Left lung (tissue), 10 donors: ENCODE data around the gene SLAMF8. TPM values are rescaled to one million over a fixed set of nuclear protein-coding genes. Genes with fewer than 3 reads are reported as not detected.

Source experiments
- ATAC-seq: fragments of 200-7000 bp; cut with Tn5 transposase; one replicate; pipeline ENCODE4 v1.9.1; 2020; ENCODE audit warnings: moderate library complexity
- DNase-seq, 4 donors: peaks; one replicate each; pipeline ENCODE4 v3.0.0-alpha.2; 2013 to 2020
- H3K27ac ChIP-seq, 2 donors: fragments of 200-600 bp; sonication (generic) in 1 of 2; one replicate each; pipeline versions ENCODE4 v1.5.0 to v1.8.0; 2020 to 2021
- H3K27me3 ChIP-seq, 2 donors: fragments of 200-600 bp; sonication (generic) in 1 of 2; one replicate each; pipeline versions ENCODE4 v1.5.0 to v1.8.0; 2020 to 2021
- H3K36me3 ChIP-seq, 2 donors: fragments of 200-600 bp; sonication (generic) in 1 of 2; one replicate each; pipeline versions ENCODE4 v1.5.0 to v1.8.0; 2020 to 2021
- H3K4me1 ChIP-seq, 2 donors: fragments of 200-600 bp; one replicate each; pipeline ENCODE4 v1.8.0; 2021
- H3K4me3 ChIP-seq, 2 donors: fragments of 200-600 bp; sonication (generic) in 1 of 2; one replicate each; pipeline versions ENCODE4 v1.5.0 to v1.8.0; 2020 to 2021; ENCODE audit warnings: mild to moderate bottlenecking in 1 of 2
- H3K9me3 ChIP-seq, 2 donors: fragments of 200-600 bp; sonication (generic) in 1 of 2; one replicate each; pipeline versions ENCODE4 v1.5.0 to v1.8.0; 2020 to 2021
- intact Hi-C, 2 donors: fragments of 100-400 bp; cut with DNase I; formaldehyde crosslinking; loops; one replicate each; pipeline versions ENCODE4 v1.11.2 to v1.14.2; 2022
- polyA plus RNA-seq, 6 donors: library from polyadenylated mRNA; unstranded; fragments of 120-200 nt; gene quantifications; one replicate each; pipeline ENCODE4 v1.2.1, GENCODE V29; 2013; ENCODE audit not compliant: insufficient read length in 6 of 6
- total RNA-seq, 2 donors: library from RNA; stranded (reverse); fragmentation: NEBNext Ultra II Directional; extraction: Animal tissue kit (Norgen Biotek cat#: 25700); gene quantifications; one replicate each; pipeline ENCODE4 v1.2.1, GENCODE V29; 2021
- TF ChIP-seq, protein P1 (sequence below), 2 donors: fragments of 200-600 bp; sonication (generic) in 1 of 2; IDR thresholded peaks; one replicate each; pipeline versions ENCODE4 v1.5.0 to v1.8.0; 2021; ENCODE audit warnings: antibody characterized with exemption in 2 of 2
- donor health status: DM: no; HTN: yes; CAD: no.
- donor health status: DM: no; HTN: no; CAD: no.

SLAMF8 gene
- total and polyA plus RNA-seq, 8 donors, result 0.28 to 41.3 (median 0.84) TPM

DNA sequence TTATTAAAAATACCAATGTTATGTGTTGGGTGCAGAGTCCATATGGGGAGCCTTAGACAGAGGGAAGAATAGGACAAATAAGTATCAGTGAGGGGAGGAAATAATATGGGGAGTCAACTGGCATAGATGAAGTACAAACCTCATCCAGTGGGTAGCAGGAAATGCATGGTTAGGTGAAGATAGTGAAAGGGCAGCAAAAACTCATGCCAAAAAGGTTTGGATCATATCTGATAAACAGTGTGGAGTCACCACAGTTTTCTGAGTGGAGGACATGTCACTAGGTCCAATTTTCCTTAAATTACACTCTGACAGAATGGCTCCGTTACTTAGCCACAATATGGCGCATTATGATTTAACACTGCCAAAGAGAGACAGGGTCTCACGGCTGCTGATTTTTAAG is 35.6 kb upstream of the SLAMF8 start:
- H3K4me1 ChIP-seq, result no peaks in the 10 kb centered on the region
- intact Hi-C loops, result no loop called here
- ATAC-seq, result no peak
- TF ChIP-seq, protein P1, sequence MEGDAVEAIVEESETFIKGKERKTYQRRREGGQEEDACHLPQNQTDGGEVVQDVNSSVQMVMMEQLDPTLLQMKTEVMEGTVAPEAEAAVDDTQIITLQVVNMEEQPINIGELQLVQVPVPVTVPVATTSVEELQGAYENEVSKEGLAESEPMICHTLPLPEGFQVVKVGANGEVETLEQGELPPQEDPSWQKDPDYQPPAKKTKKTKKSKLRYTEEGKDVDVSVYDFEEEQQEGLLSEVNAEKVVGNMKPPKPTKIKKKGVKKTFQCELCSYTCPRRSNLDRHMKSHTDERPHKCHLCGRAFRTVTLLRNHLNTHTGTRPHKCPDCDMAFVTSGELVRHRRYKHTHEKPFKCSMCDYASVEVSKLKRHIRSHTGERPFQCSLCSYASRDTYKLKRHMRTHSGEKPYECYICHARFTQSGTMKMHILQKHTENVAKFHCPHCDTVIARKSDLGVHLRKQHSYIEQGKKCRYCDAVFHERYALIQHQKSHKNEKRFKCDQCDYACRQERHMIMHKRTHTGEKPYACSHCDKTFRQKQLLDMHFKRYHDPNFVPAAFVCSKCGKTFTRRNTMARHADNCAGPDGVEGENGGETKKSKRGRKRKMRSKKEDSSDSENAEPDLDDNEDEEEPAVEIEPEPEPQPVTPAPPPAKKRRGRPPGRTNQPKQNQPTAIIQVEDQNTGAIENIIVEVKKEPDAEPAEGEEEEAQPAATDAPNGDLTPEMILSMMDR (IDR thresholded peaks at IDR 0.05), result no peak
- H3K27ac ChIP-seq, result no peak overlapping the region
- H3K27me3 ChIP-seq, result peaks cover 0 to 12% of the 10 kb centered on the region in 2 donors
- no peaks in the 10 kb centered on the region for H3K36me3 ChIP-seq
- no peak overlapping the region for H3K4me3 ChIP-seq
- no peak for DNase-seq
- no peaks in the 10 kb centered on the region for H3K9me3 ChIP-seq

GRCh38 chr1:159791461-159791860 is 35.2 kb upstream of the SLAMF8 start:
- no peak overlapping the region for H3K4me3 ChIP-seq
- no peaks in the 10 kb centered on the region for H3K4me1 ChIP-seq
- no peak overlapping the region for H3K27ac ChIP-seq
- TF ChIP-seq, protein P1 (IDR thresholded peaks at IDR 0.05), result no peak
- DNase-seq, result peak in 1 of 4 donors; percentile 14
- H3K27me3 ChIP-seq, result peaks cover 0 to 12% of the 10 kb centered on the region in 2 donors
- intact Hi-C loops, result no loop called here
- H3K36me3 ChIP-seq, result no peaks in the 10 kb centered on the region
- H3K9me3 ChIP-seq, result no peaks in the 10 kb centered on the region
- ATAC-seq, result no peak

GRCh38 chr1:159795534-159795933 is 31.1 kb upstream of the SLAMF8 start:
- Histone ChIP-seq H3K27me3 (peaks cover 0 to 12% of the 10 kb centered on the region in 2 donors), H3K4me1 (peaks cover 0 to 7% of the 10 kb centered on the region in 2 donors), H3K36me3 (no peaks in the 10 kb centered on the region), H3K4me3 (no peak overlapping the region), H3K27ac (no peak overlapping the region), H3K9me3 (no peaks in the 10 kb centered on the region)
- TF ChIP-seq, protein P1 (IDR thresholded peaks at IDR 0.05), result no peak
- DNase-seq, result no peak
- intact Hi-C loops, result loop anchor here in 1 of 2 donors (5.0 kb wide), 1 partner anchor 97 kb away; no protein-coding TSS in a partner anchor
- no peak for ATAC-seq

GRCh38 chr1:159798893-159799292 is 27.8 kb upstream of the SLAMF8 start:
- H3K36me3 ChIP-seq, result no peaks in the 10 kb centered on the region
- H3K27ac ChIP-seq, result no peak overlapping the region
- peaks cover 0 to 14% of the 10 kb centered on the region in 2 donors for H3K4me1 ChIP-seq
- no peak overlapping the region for H3K4me3 ChIP-seq
- H3K9me3 ChIP-seq, result no peaks in the 10 kb centered on the region
- DNase-seq (peak in 3 of 4 donors; percentile 55 to 75 (median 61)), ATAC-seq (peak; percentile 97)
- intact Hi-C loops, result loop anchor here in 1 of 2 donors (5.0 kb wide), 1 partner anchor 93 kb away; no protein-coding TSS in a partner anchor
- TF ChIP-seq, protein P1 (IDR thresholded peaks at IDR 0.05), result peak; percentile 53 to 76
- peaks cover 0 to 5% of the 10 kb centered on the region in 2 donors for H3K27me3 ChIP-seq

- Histone ChIP-seq H3K4me3 (no peak overlapping the region), H3K27ac (no peak overlapping the region), H3K4me1 (peaks cover 0 to 17% of the 10 kb centered on the region in 2 donors), H3K36me3 (no peaks in the 10 kb centered on the region), H3K9me3 (no peaks in the 10 kb centered on the region), H3K27me3 (peaks cover 0 to 2% of the 10 kb centered on the region in 2 donors)
- ATAC-seq (no peak), DNase-seq (no peak)
- intact Hi-C loops, result loop anchor here in 1 of 2 donors (5.0 kb wide), 1 partner anchor 93 kb away; no protein-coding TSS in a partner anchor
- TF ChIP-seq, protein P1 (IDR thresholded peaks at IDR 0.05), result no peak
Measured at GRCh38 chr1:159799446-159799985, 27.2 kb upstream of the SLAMF8 start.
